ENCODE measurements around the gene PLA1A.
"Not testable (repeated sequence)": the region's sequence is repeated elsewhere in the genome, so short reads cannot be mapped to it uniquely, and the experiment has no call there.

Gene PLA1A

GRCh38 chr3:119597548-119598288 lies at the start of gene PLA1A:
Gene PLA1A, plus strand, starts transcription at chr3:119597885. Its CDS starts 29 bp downstream, at chr3:119597914.
- DNase-seq: no peak

- DNase-seq: no peak
Observed at GRCh38 chr3:119548341-119548740, 49.3 kb upstream of the PLA1A start.

DNA sequence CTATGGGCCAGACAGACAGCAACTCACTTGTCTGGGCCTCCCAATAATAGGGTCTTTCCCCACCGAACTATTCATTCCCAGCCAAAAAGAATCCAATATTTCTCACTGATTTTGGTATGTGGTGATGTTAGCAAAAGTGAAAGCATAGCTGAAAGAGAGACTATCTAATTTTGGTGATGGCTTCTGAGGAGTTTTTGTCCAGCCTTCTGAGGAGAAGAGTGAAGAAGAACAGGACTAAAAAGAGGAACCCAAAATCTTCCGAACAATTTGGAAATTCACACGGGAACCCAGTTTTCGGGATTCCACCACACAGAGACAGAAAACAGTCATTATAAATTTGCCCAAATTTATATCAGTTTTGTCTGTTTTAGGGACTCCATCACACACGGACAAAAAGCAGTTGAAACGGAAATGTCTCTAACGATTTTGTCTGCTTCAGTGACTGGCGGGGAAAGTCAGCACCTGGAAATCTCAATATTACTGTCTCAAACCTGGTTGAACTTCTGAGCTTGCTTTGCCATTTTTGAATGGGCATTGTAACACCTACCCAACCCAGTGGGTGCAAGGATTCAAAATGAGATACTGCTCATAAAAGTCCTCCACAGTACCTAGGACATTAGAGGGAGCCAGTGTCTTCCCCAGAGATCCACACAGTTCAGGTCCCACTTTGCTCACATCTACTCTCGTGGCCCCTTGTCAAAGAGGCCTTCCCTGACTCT lies 47.3 kb upstream of the PLA1A start:
- DNase-seq: no peak

- DNase-seq: no peak
Observed at GRCh38 chr3:119551598-119551997, 46.1 kb upstream of the PLA1A start.

DNA sequence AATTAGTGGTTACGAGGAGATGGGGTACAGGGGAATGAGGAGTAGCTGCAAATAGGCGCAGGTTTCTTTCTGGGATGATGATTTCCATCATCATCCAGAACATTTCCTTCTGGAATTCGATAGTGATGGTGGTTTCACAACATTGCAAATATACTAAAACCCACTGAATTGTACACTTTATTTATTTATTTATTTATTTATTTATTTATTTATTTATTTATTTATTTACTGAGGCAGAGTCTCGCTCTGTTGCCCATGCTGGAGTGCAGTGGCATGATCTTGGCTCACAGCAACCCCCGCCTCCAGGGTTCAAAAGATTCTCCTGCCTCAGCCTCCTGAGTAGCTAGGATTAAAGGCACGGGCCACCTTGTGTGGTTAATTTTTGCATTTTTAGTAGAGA lies 44.8 kb upstream of the PLA1A start:
- not testable (repeated sequence) for DNase-seq

DNA sequence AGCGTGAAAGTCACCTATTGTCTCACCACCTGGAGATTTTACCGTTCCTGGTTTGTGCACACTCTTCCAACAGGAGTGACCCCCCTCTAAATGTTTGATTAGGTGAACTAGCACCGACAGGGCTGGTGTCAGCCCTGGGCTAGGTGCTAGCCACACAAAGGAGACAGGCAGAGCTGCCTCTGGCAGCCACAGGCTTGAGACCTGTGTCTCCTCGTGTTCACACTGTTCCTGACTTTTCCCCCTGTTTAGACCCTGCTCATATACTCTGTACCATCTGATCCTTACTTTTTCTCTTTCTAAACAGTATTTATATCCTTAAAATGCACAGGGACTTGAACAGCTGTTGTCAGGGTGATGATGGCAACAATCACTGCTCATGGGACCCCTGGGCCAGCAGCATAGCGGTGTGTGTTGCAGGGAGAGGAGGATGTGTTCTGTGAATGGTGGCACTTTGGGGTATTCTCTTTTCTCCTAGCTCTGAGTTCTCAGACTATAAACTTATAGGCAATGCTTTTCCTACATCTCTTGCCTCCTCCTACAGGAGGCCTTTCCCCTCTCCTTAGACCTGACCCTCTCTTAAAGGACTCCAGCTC lies 43.8 kb upstream of the PLA1A start:
- no peak for DNase-seq

GRCh38 chr3:119555309-119555735 lies 42.4 kb upstream of the PLA1A start:
- DNase-seq: peak; percentile 69

GRCh38 chr3:119555929-119556328 lies 41.8 kb upstream of the PLA1A start:
- no peak for DNase-seq

DNA sequence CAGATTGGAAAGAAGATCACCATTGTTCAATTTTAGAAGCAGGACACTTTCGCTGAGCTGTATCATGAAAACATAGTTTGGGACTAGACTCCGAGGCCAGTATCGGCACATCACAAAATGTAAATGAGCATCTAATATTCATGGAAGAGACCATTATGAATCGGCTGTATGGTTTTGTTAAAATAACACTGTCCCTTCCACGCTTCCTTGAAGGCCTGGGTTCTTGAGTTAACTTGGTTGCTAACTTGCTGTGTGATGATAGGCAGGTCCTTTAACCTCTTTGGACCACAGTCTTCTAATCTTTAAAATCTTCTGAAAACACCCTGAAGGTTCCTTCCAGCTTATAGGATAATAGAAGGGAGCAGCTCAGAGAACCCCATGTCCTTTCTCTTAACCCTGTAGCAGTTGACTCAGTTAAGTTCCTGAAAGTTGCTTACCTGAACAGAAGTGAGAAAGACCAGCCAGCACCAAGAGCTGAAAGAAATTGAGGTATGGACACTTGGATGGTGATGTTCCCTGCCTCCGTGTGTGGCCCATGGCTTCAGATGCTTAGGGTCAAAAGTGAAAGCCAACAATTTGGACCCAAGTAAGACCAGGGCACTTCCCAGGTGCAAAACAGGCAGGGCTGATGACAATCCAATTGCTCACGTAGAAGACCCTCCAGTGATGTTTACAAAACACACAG lies 40.4 kb upstream of the PLA1A start:
- DNase-seq: no peak

GRCh38 chr3:119557877-119558269 lies 39.8 kb upstream of the PLA1A start:
- no peak for DNase-seq

DNA sequence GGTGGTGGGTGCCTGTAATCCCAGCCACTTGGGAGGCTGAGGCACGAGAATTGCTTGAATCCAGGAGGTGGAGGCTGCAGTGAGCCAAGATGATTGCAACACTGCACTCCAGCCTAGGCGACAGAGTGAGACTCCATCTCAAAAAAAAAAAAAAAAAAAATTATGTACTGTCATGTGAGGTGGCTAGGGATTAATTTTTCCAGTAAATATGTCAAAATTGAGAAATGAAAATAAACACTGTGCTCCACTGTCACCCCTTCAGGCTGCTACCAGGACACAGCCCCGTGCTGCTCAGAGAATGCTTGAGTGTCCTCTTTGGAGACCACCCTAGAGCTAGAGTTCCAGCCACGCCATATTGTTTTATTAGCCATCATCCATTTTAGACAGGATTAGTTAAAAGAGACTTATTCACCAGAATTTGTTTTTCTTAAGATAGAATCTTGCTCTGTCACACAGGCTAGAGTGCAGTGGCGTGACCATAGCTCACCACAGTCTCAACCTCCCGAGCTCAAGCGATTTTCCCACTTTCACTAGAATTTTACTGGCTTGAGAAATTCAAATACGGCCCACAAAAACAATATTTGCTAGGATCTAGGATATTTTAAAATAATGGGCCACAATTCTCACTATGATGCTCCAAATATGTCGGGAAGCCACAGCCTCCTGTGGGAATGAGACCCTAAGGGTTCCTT lies 38.9 kb upstream of the PLA1A start:
- no peak for DNase-seq

GRCh38 chr3:119559441-119559963 lies 38.2 kb upstream of the PLA1A start, which contains the start of gene CD80:
Gene CD80, minus strand, starts transcription at chr3:119559614. Its CDS starts 1,886 bp downstream, at chr3:119557728.
- peak; percentile 80 for DNase-seq

- no peak for DNase-seq
Observed at GRCh38 chr3:119560160-119560559, 37.5 kb upstream of the PLA1A start.

DNA sequence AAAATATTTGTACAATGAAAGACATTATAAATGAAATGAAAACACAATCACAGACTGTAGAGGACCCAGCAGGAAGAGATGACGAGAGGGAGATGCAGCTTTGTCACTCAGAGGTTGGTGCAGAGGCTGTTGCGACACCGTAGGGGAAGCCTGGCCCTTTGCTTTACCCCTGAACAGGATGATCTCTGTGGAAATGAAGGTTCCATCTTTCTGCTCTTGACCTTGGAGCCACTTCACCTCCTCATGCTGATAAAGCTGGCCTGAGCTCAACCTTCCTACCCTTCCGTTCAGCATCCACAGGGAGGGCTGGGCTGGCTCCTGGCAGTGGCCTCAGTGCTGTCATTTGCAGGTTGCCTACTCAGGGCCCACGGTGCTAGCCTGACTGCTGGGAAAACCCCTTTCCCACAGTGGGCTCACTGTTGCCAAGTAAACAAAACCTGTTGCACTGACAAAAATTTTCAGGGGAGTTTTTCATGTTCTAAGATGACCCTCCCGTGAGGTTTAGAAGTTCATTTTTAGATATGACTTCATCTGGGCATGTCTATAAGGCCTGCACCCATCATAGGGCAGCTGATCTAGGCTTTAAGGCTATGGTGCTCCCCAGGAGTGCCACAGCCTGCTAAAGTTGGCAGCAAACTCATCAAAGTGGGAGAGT lies 35.3 kb upstream of the PLA1A start:
- peak; percentile 81 for DNase-seq

DNA sequence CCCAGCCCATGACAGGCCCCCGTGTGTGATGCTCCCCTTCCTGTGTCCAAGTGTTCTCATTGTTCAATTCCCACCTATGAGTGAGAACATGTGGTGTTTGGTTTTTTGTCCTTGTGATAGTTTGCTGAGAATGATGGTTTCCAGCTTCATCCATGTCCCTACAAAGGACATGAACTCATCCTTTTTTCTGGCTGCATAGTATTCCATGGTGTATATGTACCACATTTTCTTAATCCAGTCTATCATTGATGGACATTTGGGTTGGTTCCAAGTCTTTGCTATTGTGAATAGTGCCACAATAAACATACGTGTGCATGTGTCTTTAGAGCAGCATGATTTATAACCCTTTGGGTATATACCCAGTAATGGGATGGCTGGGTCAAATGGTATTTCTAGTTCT lies 34.4 kb upstream of the PLA1A start:
- DNase-seq: not testable (repeated sequence)

DNA sequence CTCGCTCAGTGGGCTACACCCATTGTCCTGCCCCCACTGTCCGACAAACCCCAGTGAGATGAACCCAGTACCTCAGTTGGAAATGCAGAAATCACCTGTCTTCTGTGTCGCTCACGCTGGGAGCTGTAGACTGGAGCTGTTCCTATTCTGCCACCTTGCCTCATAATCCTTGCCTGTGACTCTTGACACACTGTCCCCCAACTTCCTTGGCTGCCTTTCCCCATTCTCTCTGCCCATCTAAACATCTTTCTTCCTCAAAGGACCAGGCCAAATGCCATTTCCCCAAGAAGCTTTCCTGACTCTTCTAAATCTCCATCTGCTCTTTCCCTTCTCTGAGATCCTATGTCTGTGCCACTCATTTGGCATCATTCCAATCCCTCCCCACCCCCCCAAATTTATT lies 28.5 kb upstream of the PLA1A start:
- no peak for DNase-seq

GRCh38 chr3:119570229-119570628 lies 27.5 kb upstream of the PLA1A start:
- peak; percentile 57 for DNase-seq

- DNase-seq: no peak
Observed at GRCh38 chr3:119571230-119571629, 26.5 kb upstream of the PLA1A start.

- no peak for DNase-seq
Observed at GRCh38 chr3:119571688-119572087, 26.0 kb upstream of the PLA1A start.

GRCh38 chr3:119575507-119575906 lies 22.2 kb upstream of the PLA1A start:
- DNase-seq: no peak

- DNase-seq: peak; percentile 73
Observed at GRCh38 chr3:119579366-119580066, 18.2 kb upstream of the PLA1A start, which contains the start of gene ADPRH. Gene ADPRH, plus strand, starts transcription at chr3:119579492. Its CDS starts 2,678 bp downstream, at chr3:119582170.

Measured in CD4-positive, alpha-beta T cell treated with Interleukin-15 for 1 hour (primary cell).